Nephron progenitor cell (in vitro differentiated cells): Measurements from ENCODE around the gene UBA1.

Experiments
- DNase-seq: peaks from one replicate; pipeline ENCODE4 v3.0.0; 2021
- H3K27ac Mint-ChIP-seq: 2 replicates; pipeline ENCODE4 v1.8.0; 2021; ENCODE audit warnings: mild to moderate bottlenecking, moderate library complexity, mixed read lengths
- H3K27me3 Mint-ChIP-seq: 2 replicates; pipeline ENCODE4 v1.8.0; 2021; ENCODE audit warnings: mild to moderate bottlenecking, low read depth, mixed read lengths; ENCODE audit not compliant: poor library complexity
- H3K36me3 Mint-ChIP-seq: 2 replicates; pipeline ENCODE4 v1.8.0; 2021; ENCODE audit warnings: low read depth, mixed read lengths
- H3K4me1 Mint-ChIP-seq: 2 replicates; pipeline ENCODE4 v1.8.0; 2021; ENCODE audit warnings: mixed read lengths
- H3K4me3 Mint-ChIP-seq: 2 replicates; pipeline ENCODE4 v1.8.0; 2021; ENCODE audit warnings: mild to moderate bottlenecking, moderate library complexity, mixed read lengths
- H3K9me3 Mint-ChIP-seq: 2 replicates; pipeline ENCODE4 v1.8.0; 2021; ENCODE audit warnings: mild to moderate bottlenecking, moderate library complexity, mixed read lengths
- TF ChIP-seq, protein P1 (sequence below): fragments of 200-600 bp; sonication (generic); IDR thresholded peaks from 2 replicates; pipeline ENCODE4 v1.5.0; 2021; ENCODE audit warnings: antibody characterized with exemption

UBA1 gene

GRCh38 chrX:47196098-47196497 is 2.5 kb downstream of the UBA1 start:
- peaks cover 6% of the 10 kb centered on the region for H3K9me3 Mint-ChIP-seq
- peaks cover 60% of the 10 kb centered on the region for H3K4me1 Mint-ChIP-seq
- H3K27ac Mint-ChIP-seq: peak overlapping the region; percentile 50

GRCh38 chrX:47197526-47197925 is 3.9 kb downstream of the UBA1 start:
- TF ChIP-seq, protein P1, sequence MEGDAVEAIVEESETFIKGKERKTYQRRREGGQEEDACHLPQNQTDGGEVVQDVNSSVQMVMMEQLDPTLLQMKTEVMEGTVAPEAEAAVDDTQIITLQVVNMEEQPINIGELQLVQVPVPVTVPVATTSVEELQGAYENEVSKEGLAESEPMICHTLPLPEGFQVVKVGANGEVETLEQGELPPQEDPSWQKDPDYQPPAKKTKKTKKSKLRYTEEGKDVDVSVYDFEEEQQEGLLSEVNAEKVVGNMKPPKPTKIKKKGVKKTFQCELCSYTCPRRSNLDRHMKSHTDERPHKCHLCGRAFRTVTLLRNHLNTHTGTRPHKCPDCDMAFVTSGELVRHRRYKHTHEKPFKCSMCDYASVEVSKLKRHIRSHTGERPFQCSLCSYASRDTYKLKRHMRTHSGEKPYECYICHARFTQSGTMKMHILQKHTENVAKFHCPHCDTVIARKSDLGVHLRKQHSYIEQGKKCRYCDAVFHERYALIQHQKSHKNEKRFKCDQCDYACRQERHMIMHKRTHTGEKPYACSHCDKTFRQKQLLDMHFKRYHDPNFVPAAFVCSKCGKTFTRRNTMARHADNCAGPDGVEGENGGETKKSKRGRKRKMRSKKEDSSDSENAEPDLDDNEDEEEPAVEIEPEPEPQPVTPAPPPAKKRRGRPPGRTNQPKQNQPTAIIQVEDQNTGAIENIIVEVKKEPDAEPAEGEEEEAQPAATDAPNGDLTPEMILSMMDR: no peak
- peaks cover 5% of the 10 kb centered on the region for H3K9me3 Mint-ChIP-seq
- H3K27ac Mint-ChIP-seq: peak overlapping the region; percentile 50
- peaks cover 60% of the 10 kb centered on the region for H3K4me1 Mint-ChIP-seq
- peaks cover 5% of the 10 kb centered on the region for H3K27me3 Mint-ChIP-seq
- peaks cover 75% of the 10 kb centered on the region for H3K36me3 Mint-ChIP-seq
- DNase-seq: no peak
- H3K4me3 Mint-ChIP-seq: peak overlapping the region; percentile 99

More at GRCh38 chrX:47196098-47196497, 2.5 kb downstream of the UBA1 start:
- TF ChIP-seq, protein P1: no peak
- no peak for DNase-seq
- H3K36me3 Mint-ChIP-seq: peaks cover 61% of the 10 kb centered on the region
- peaks cover 6% of the 10 kb centered on the region for H3K27me3 Mint-ChIP-seq
- peak overlapping the region; percentile 99 for H3K4me3 Mint-ChIP-seq

GRCh38 chrX:47198026-47198686 is 4.5 kb downstream of the UBA1 start:
- H3K4me1 Mint-ChIP-seq: peaks cover 54% of the 10 kb centered on the region
- peaks cover 3% of the 10 kb centered on the region for H3K9me3 Mint-ChIP-seq
- peaks cover 5% of the 10 kb centered on the region for H3K27me3 Mint-ChIP-seq
- TF ChIP-seq, protein P1: no peak
- no peak for DNase-seq
- H3K4me3 Mint-ChIP-seq: peak overlapping the region; percentile 99
- peaks cover 81% of the 10 kb centered on the region for H3K36me3 Mint-ChIP-seq
- H3K27ac Mint-ChIP-seq: peak overlapping the region; percentile 83

GRCh38 chrX:47198687-47199080 is 5.1 kb downstream of the UBA1 start:
- H3K27ac Mint-ChIP-seq: peak overlapping the region; percentile 39
- H3K36me3 Mint-ChIP-seq: peaks cover 87% of the 10 kb centered on the region
- no peaks in the 10 kb centered on the region for H3K9me3 Mint-ChIP-seq
- H3K4me3 Mint-ChIP-seq: peak overlapping the region; percentile 99
- peaks cover 5% of the 10 kb centered on the region for H3K27me3 Mint-ChIP-seq
- H3K4me1 Mint-ChIP-seq: peaks cover 51% of the 10 kb centered on the region
- no peak for DNase-seq
- TF ChIP-seq, protein P1: no peak

DNA sequence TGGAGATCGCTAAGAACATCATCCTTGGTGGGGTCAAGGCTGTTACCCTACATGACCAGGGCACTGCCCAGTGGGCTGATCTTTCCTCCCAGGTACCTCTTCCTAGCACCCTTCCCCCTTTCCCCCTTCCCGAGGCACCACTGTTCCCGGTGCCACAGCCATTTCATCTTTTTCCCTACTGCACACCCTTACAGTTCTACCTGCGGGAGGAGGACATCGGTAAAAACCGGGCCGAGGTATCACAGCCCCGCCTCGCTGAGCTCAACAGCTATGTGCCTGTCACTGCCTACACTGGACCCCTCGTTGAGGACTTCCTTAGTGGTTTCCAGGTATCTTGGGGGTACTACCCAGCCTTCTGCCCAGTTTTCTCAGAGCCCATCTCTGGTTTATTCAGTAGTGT is 5.7 kb downstream of the UBA1 start:
- H3K27ac Mint-ChIP-seq: no peak overlapping the region
- H3K9me3 Mint-ChIP-seq: no peaks in the 10 kb centered on the region
- TF ChIP-seq, protein P1: no peak
- no peak for DNase-seq
- peaks cover 5% of the 10 kb centered on the region for H3K27me3 Mint-ChIP-seq
- peaks cover 93% of the 10 kb centered on the region for H3K36me3 Mint-ChIP-seq
- H3K4me3 Mint-ChIP-seq: no peak overlapping the region
- peaks cover 48% of the 10 kb centered on the region for H3K4me1 Mint-ChIP-seq
